GM12875 (cell line): ENCODE results near the gene CD300E.

ENCODE experiments used
- H3K4me3 ChIP-seq: one replicate; pipeline ENCODE4 v1.5.1; 2011; ENCODE audit warnings: low read depth, low read length, control low read depth
- CTCF ChIP-seq: IDR thresholded peaks from 2 replicates; pipeline ENCODE4 v1.5.1; 2011; ENCODE audit warnings: low read depth, mild to moderate bottlenecking, control low read depth, inconsistent platforms, low read length, moderate library complexity, borderline replicate concordance; ENCODE audit not compliant: insufficient read depth

CD300E gene

GRCh38 chr17:74599448-74599939, 24.0 kb downstream of the CD300E start:
- H3K4me3 ChIP-seq, result no peak overlapping the region
- TF ChIP-seq CTCF, result no peak

GRCh38 chr17:74599023-74599399, 24.5 kb downstream of the CD300E start:
- TF ChIP-seq CTCF, result no peak
- H3K4me3 ChIP-seq, result no peak overlapping the region

- TF ChIP-seq CTCF, result no peak
- H3K4me3 ChIP-seq, result no peak overlapping the region
Observed at GRCh38 chr17:74598346-74599022, 25.1 kb downstream of the CD300E start.

- no peak for TF ChIP-seq CTCF
- no peak overlapping the region for H3K4me3 ChIP-seq
Observed at GRCh38 chr17:74597069-74597790, 26.3 kb downstream of the CD300E start.

- no peak for TF ChIP-seq CTCF
- H3K4me3 ChIP-seq, result no peak overlapping the region
Observed at GRCh38 chr17:74595037-74595750, 28.3 kb downstream of the CD300E start.

GRCh38 chr17:74592087-74592990, 31.2 kb downstream of the CD300E start, which contains the start of gene CD300LD:
Gene CD300LD, minus strand, starts transcription at chr17:74592283. Its CDS starts 81 bp downstream, at chr17:74592202.
- no peak for TF ChIP-seq CTCF
- H3K4me3 ChIP-seq, result no peak within 1 kb of the TSS
